Cerebellar nuclear complex (tissue), 1 donor: ENCODE data around the gene R3HDML.
"Not testable (repeated sequence)": the region's sequence is repeated elsewhere in the genome, so short reads cannot be mapped to it uniquely, and the experiment has no call there.

Experiments
- DNase-seq, 2 experiments: peaks; one replicate each; lab custom pipeline; 2025; lab: John Stamatoyannopoulos, UW

Gene R3HDML

GRCh38 chr20:44328428-44328827 is 8.4 kb upstream of the R3HDML start:
- no peak for DNase-seq

GRCh38 chr20:44331201-44331600 is 5.6 kb upstream of the R3HDML start:
- DNase-seq: no peak

- no peak for DNase-seq
Measured at GRCh38 chr20:44334306-44334705, 2.5 kb upstream of the R3HDML start.

GRCh38 chr20:44334709-44335108 is 2.1 kb upstream of the R3HDML start:
- DNase-seq: no peak

- DNase-seq: no peak
Measured at GRCh38 chr20:44335675-44336074, 1.2 kb upstream of the R3HDML start.

GRCh38 chr20:44336086-44336485 is 757 bp upstream of the R3HDML start:
- no peak for DNase-seq

- no peak for DNase-seq
Measured at GRCh38 chr20:44342248-44342647, 5.4 kb downstream of the R3HDML start.

GRCh38 chr20:44343162-44343675 is 6.4 kb downstream of the R3HDML start:
- no peak for DNase-seq

GRCh38 chr20:44344723-44345122 is 7.9 kb downstream of the R3HDML start:
- no peak for DNase-seq

GRCh38 chr20:44345147-44345546 is 8.3 kb downstream of the R3HDML start:
- DNase-seq: no peak

- not testable (repeated sequence) for DNase-seq
Measured at GRCh38 chr20:44345941-44346340, 9.1 kb downstream of the R3HDML start.

GRCh38 chr20:44348168-44348659 is 11.4 kb downstream of the R3HDML start:
- DNase-seq: no peak

- no peak for DNase-seq
Measured at GRCh38 chr20:44349349-44349748, 12.5 kb downstream of the R3HDML start.

- DNase-seq: no peak
Measured at GRCh38 chr20:44350567-44350966, 13.7 kb downstream of the R3HDML start.

- no peak for DNase-seq
Measured at GRCh38 chr20:44354979-44355497, 18.2 kb downstream of the R3HDML start.

GRCh38 chr20:44355498-44356352 is 18.9 kb downstream of the R3HDML start, which contains the start of gene HNF4A:
TSS of gene HNF4A (plus strand) at chr20:44355699. CDS start at chr20:44355805, 106 bp downstream.
- no peak for DNase-seq

GRCh38 chr20:44356353-44356723 is 19.5 kb downstream of the R3HDML start:
- DNase-seq: no peak

- no peak for DNase-seq
Measured at GRCh38 chr20:44357020-44357419, 20.2 kb downstream of the R3HDML start.

GRCh38 chr20:44357555-44358125 is 20.8 kb downstream of the R3HDML start:
- no peak for DNase-seq

- DNase-seq: no peak
Measured at GRCh38 chr20:44358776-44359175, 21.9 kb downstream of the R3HDML start.

GRCh38 chr20:44360221-44360620 is 23.4 kb downstream of the R3HDML start:
- DNase-seq: no peak

- no peak for DNase-seq
Measured at GRCh38 chr20:44361021-44361420, 24.2 kb downstream of the R3HDML start.

GRCh38 chr20:44362466-44362940 is 25.7 kb downstream of the R3HDML start:
- no peak for DNase-seq
